NCI-H2227 treated with DMSO at 0.1 percent for 48 hours (cell line): ENCODE data around the gene ANK2.
A peak's percentile ranks its signal among the peaks of the same experiment; 100 is the strongest.
"Not testable (repeated sequence)": the region's sequence is repeated elsewhere in the genome, so short reads cannot be mapped to it uniquely, and the experiment has no call there.

ENCODE experiments used
- DNase-seq: peaks from one replicate; lab custom pipeline; 2025; lab: John Stamatoyannopoulos, UW

Gene ANK2

GRCh38 chr4:113153529-113154101 is 104.2 kb downstream of the ANK2 start:
- peak; percentile 9 for DNase-seq

DNA sequence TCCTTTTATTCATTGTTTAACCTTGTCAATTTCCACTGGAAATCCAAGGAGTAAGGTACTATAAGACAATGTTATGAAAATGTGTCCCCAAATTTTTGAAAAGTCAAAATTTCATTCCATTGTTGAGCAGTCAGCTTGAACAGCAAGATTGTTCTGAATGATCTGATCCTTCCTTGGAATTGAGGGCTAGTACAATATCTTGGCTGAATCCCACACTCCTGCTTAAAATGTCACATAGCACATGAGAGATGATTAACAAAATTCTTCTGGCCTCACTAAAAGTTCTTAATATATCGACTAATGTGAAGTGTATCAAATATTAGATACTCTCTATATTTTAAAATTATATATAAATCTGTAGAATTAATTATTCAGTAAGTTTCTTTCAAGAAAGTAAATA is 104.8 kb downstream of the ANK2 start:
- DNase-seq, result no peak

DNA sequence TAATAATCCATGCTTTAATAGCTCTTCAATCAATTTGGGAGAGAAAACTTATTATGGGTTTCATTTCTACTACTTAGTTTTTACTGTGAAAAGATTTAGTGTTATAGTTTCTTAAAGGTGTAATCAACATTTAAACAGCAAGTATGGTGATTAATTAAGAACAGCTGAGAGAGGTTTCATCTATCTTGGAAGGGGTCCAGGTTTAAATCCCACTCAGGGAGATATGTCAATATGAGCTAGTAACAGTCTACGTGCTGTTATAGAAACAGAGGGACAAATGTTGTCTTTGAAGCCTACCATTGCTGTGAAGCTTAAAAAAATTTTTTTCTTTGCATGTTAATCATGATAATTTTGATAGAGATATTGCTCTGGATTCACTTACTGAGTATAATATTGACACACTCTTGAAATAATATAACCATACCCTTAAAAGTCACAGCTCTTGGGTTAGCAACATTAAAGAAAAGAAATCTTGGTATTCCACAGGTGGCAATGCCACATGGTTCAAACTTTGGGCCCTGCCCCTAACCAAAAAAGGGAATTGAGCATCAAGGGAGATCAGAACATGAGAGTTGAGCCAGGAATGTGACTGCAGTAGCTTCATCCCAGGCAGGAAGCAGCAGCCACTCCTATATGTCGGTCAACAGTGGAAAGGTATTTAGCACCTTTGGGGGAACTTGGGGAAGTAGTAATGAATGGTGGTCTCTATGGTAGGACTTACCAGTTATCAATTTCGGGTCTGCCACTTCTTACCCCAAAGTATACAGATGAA is 107.8 kb downstream of the ANK2 start:
- no peak for DNase-seq

DNA sequence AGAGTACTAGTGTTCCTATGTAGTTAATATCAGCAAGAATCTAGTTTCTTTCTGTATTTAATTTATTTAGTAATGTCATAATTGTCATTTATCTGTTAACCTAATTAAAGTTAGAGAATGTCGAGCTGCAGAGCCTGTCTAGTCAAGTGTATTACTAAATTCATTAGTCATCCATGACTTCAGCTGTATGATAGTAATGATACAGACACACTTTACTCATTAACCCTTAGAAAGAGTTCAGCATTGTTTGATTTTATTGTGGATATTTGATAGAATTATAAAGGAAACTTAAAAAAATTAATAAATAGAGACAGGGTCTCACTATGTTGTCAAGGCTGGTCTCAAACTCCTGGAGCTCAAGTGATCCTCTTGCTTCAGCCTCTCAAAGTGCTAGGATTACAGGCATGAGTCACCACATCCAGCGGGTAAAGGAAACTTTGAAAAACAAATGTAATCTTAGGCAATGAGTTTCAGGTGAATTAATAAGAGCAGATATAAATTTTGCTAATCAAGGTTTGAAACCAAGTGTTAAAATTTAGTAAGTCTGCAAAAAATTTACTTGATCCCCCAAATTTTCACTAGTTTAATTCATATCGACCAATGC is 110.6 kb downstream of the ANK2 start:
- no peak for DNase-seq

GRCh38 chr4:113160548-113160947 is 111.1 kb downstream of the ANK2 start:
- no peak for DNase-seq

GRCh38 chr4:113162089-113162488 is 112.6 kb downstream of the ANK2 start:
- DNase-seq, result no peak

DNA sequence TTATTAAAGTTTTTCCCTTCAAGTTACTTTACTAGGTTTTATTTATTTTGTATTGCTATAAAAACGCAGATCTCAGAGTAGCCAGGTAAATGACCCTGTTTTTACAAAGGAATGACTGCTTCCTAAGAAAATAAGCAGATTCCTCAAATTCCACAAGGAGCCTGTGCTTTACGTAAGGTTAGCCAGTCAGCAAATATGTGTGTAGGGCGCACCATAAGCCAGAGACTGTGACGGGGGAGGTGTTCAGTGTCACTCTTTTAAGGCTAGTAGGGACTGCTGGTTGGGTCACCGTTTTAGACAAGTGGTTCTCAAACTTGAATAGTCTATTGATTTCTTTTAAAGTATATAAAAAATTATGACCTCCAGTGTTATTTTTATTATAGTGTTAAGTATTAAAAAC is 119.9 kb downstream of the ANK2 start:
- DNase-seq, result no peak

- no peak for DNase-seq
Measured at GRCh38 chr4:113170115-113170804, 120.8 kb downstream of the ANK2 start.

DNA sequence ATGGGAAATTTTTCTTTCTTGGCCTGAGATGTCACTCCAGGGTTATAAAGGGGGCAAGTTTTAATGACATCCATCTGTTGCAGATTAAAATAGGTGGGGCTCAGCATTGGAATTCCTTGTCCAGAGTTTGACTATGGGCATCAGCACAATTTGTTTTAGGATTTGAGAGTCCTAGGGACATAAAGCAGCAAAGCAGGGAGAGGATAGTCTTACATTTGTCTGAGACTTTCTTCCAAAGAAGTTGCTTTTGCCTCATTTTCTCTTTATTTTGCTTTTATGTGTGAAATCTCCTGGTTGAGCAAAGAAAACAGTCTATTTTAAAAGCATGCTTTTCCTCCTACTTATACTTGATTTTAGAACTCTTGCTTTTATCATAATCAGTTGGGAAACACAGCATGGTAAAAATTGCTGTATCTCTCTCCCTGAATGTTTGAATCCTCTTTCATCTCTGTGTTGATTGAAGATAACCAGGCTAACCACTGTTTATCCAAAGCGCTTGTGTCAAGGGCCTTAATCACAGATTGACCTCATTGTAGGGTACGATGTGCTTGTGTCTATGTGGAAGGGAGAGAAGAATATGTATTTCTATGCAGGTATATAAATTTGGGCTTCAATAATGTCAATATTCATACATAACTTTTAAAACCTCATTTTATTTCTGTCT is 121.5 kb downstream of the ANK2 start:
- DNase-seq, result peak; percentile 6

DNA sequence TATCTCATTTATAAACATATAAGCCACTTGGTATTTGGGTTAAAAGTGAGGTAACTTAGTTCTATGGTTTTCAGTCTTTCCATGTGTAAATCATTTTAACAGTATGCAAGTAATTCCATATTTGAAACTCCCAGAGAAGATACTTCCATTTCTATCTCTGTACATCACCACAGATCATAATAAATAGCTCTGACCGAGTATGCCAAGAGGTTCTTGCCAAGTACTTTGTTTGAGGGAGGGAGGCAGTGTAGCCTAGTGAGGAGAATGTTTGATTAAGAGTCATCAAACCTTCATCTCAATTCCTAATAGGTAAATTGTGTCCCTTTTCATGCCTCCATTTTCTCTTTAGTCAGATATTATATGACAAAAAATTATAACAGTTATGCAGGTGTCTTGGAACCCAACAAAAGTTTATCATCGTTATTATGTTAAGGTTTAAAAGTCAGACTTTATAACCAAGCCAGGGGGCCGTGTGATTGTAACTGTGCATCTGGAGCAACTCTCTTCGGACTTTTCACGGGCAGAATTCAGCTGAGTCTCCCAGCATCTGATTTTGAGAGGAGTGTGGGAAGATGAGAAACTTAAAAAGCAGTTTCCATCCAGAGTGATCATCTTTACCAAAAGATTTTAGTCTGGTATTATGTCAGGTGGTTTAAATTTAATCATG is 123.8 kb downstream of the ANK2 start:
- no peak for DNase-seq

- DNase-seq, result no peak
Measured at GRCh38 chr4:113173793-113174264, 124.4 kb downstream of the ANK2 start.

DNA sequence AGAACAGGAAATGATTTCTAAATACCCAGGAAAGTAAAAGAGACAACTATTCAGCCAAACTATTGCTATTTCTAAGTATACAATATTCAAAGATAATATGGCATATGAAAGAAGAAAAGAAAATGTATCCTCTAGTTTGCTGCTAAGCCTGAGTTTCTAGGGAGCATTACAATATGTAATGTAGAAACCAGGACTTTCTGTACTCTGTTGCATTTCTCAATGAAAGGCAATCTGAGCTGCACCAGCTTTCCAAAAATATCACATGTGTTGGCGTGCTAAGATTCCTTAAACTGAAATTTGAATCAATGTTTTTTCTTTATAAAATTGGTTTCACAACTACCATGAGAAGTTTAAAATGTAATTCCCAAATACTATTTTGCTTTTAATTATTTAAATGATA is 129.6 kb downstream of the ANK2 start:
- no peak for DNase-seq

DNA sequence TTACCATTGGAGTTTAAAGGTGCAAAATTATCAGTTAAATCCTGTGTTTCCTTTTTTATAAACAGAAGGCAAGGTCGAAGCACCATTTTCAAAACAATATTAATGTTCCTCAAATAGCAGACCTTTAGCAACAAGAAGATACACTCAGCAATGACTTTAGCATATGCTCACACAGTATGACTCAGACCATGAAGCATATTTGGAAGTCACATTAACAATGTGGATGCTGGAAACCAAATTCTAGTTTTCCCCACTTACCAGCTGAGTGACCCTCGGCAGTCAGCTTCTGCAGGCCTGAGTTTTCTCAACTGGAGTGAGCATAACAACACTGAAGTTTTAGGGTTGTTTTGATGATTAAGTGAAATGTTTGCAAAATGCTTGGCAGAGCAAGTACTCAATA is 130.5 kb downstream of the ANK2 start:
- no peak for DNase-seq

DNA sequence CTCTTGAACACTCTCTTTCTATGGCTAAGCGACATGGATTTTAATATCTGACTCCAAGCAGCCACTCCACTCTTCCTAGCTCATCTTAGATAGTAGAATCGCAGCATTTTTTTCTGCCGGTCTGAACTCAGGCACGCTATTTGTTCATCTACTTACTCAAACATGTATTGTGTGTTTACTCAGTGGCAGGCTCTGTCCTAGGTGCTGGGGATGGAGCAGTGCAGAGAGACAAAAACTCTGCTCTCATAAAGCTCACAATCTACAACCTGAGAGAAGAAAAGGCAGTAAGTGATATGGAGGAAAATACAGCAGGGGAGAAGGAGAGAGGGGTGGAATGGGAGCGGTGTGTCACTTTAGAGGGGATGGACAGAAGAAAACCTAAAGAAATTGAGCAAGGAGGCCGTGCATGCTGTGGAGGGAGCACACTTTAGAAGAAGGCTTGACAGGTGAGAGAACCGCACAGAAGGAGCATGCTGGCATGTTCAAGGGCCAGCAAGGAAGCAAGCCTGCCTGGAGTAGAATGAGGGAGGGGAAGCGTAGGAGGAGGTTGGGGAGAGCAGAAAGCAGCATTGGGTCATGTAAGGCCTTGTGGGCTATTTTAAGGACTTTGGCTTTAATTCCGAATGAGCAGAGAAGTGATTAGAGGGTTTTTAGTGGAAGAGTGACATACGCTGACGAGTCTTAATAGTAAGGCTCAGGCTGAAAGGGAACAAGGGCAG is 132.0 kb downstream of the ANK2 start:
- no peak for DNase-seq

- no peak for DNase-seq
Measured at GRCh38 chr4:113183032-113183605, 133.7 kb downstream of the ANK2 start.

DNA sequence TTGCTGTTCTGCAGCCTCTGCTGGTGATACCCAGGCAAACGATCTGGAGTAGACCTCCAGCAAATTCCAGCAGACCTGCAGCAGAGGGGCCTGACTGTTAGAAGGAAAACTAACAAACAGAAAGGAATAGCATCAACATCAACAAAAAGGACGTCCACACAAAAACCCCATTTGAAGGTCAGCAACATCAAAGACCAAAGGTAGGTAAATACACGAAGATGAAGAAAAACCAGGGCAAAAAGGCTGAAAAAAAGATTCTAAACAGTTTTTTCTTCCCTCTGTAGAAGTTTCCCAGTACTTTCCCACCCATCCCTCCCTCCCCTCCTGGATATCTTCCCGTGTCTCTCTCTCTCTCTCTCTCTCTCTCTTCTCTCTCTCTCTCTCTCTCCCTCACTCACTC is 136.8 kb downstream of the ANK2 start:
- DNase-seq, result not testable (repeated sequence)

DNA sequence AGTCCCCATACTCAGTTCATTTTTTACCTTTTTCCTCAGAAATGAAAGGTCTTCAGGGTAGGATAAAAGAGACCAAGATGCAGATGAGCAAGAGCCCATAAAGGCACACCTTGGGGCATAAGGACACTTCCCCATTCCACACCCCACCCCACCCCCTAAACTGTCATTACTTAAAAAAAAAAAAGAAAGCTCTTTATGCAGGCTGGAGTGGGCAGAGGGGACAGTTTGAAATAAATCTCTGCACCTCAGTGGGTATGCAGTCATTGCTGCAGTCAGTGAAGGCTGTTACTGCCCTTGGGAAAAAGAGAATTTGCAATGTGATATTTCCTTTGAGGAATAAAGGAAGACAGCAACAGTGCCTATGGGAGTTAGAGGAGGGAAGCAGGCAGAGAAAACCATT is 137.5 kb downstream of the ANK2 start:
- no peak for DNase-seq

- DNase-seq, result no peak
Measured at GRCh38 chr4:113187358-113187757, 137.9 kb downstream of the ANK2 start.

- no peak for DNase-seq
Measured at GRCh38 chr4:113189546-113189945, 140.1 kb downstream of the ANK2 start.

DNA sequence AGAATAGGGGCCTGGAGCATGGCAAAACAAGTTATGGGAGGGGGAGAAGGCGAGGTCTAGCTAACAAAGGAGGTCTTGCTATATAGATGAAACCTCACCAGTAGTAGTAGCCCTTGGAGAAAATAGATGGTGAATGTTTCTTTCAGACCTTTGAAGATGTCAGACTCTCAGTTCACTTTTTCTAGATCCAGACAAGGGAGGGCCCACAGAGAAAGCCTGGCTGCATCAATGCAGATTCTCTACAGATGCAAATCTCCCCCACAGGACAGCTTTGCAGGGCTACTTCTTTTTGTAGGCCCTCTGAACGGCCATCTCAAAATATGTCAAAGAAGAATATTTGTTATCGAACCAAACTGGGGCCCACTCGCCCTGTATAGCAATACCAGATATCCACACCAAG is 159.7 kb downstream of the ANK2 start:
- DNase-seq, result no peak
